Astrocyte (in vitro differentiated cells and primary cell): ENCODE data around the gene FIG4. TPM values are rescaled to one million over a fixed set of nuclear protein-coding genes. Genes with fewer than 3 reads are reported as not detected.

Experiments
- DNase-seq: peaks from one replicate; pipeline ENCODE4 v3.0.0-alpha.2; 2010; ENCODE audit warnings: low read depth
- FAIRE-seq: peaks from 2 replicates; lab custom pipeline; 2011; peaks lifted over from hg19 to GRCh38; lab: Jason Lieb, UNC
- H2AFZ ChIP-seq: 2 replicates; pipeline ENCODE4 v1.6.0; 2012; ENCODE audit warnings: low read depth, low read length, inconsistent platforms
- H3K27ac ChIP-seq: 2 replicates; pipeline ENCODE4 v1.5.1; 2011; ENCODE audit warnings: low read depth, low read length, inconsistent platforms
- H3K27me3 ChIP-seq: 2 replicates; pipeline ENCODE4 v1.6.0; 2011; ENCODE audit warnings: low read length, inconsistent platforms; ENCODE audit not compliant: insufficient read depth
- H3K36me3 ChIP-seq: 2 replicates; pipeline ENCODE4 v1.5.1; 2011; ENCODE audit warnings: low read length, inconsistent platforms; ENCODE audit not compliant: insufficient read depth
- H3K4me1 ChIP-seq: 2 replicates; pipeline ENCODE4 v1.5.1; 2011; ENCODE audit warnings: low read length, inconsistent platforms; ENCODE audit not compliant: insufficient read depth
- H3K4me2 ChIP-seq: 2 replicates; pipeline ENCODE4 v1.6.0; 2012; ENCODE audit warnings: low read length, inconsistent platforms
- H3K4me3 ChIP-seq: 2 replicates; pipeline ENCODE4 v1.5.1; 2011; ENCODE audit warnings: low read depth, mild to moderate bottlenecking, low read length, inconsistent platforms; ENCODE audit not compliant: insufficient read depth
- H3K79me2 ChIP-seq: 2 replicates; pipeline ENCODE4 v1.6.0; 2012; ENCODE audit warnings: mild to moderate bottlenecking, low read length, inconsistent platforms; ENCODE audit not compliant: insufficient read depth
- H3K9ac ChIP-seq: 2 replicates; pipeline ENCODE4 v1.6.0; 2012; ENCODE audit warnings: mild to moderate bottlenecking, low read length, inconsistent platforms
- H3K9me3 ChIP-seq: 2 replicates; pipeline ENCODE4 v1.5.1; 2012; ENCODE audit warnings: low read depth, mild to moderate bottlenecking, low read length, inconsistent platforms; ENCODE audit not compliant: insufficient read depth
- H4K20me1 ChIP-seq: 2 replicates; pipeline ENCODE4 v1.6.0; 2012; ENCODE audit warnings: low read length, inconsistent platforms; ENCODE audit not compliant: insufficient read depth
- H3K27ac Mint-ChIP-seq: one replicate; pipeline ENCODE4 v1.8.0; 2021; ENCODE audit warnings: mild to moderate bottlenecking, mixed read lengths; ENCODE audit not compliant: unreplicated experiment
- H3K27me3 Mint-ChIP-seq: one replicate; pipeline ENCODE4 v1.8.0; 2021; ENCODE audit warnings: low read depth, mixed read lengths; ENCODE audit not compliant: unreplicated experiment
- H3K36me3 Mint-ChIP-seq: one replicate; pipeline ENCODE4 v1.8.0; 2021; ENCODE audit warnings: low read depth, mixed read lengths; ENCODE audit not compliant: unreplicated experiment
- H3K4me1 Mint-ChIP-seq: one replicate; pipeline ENCODE4 v1.8.0; 2021; ENCODE audit warnings: low read depth, mixed read lengths; ENCODE audit not compliant: unreplicated experiment
- H3K4me3 Mint-ChIP-seq: one replicate; pipeline ENCODE4 v1.8.0; 2021; ENCODE audit warnings: mild to moderate bottlenecking, moderate library complexity, mixed read lengths; ENCODE audit not compliant: unreplicated experiment
- H3K9me3 Mint-ChIP-seq: one replicate; pipeline ENCODE4 v1.8.0; 2021; ENCODE audit warnings: mild to moderate bottlenecking, mixed read lengths; ENCODE audit not compliant: unreplicated experiment
- CTCF ChIP-seq: IDR thresholded peaks from 2 replicates; pipeline ENCODE4 v1.5.1; 2011; ENCODE audit warnings: low read depth, mild to moderate bottlenecking, inconsistent platforms, low read length, moderate library complexity; ENCODE audit not compliant: insufficient read depth
- EZH2 ChIP-seq: IDR thresholded peaks from 2 replicates; pipeline ENCODE4 v1.6.1; 2012; ENCODE audit warnings: mild to moderate bottlenecking, low read length, inconsistent platforms; ENCODE audit not compliant: insufficient read depth
- total RNA-seq: library from RNA; stranded (reverse); gene quantifications from 2 replicates; pipeline ENCODE4 v1.2.1, GENCODE V29; 2021

Gene FIG4
- total RNA-seq, 1 donor from 2014 or later, result 8.4 TPM

- no peak overlapping the region for H3K27ac ChIP-seq
- H3K79me2 ChIP-seq, result no peaks in the 10 kb centered on the region
- Mint-ChIP-seq H3K4me1 (peaks cover 2% of the 10 kb centered on the region), H3K27ac (no peak overlapping the region), H3K4me3 (no peak overlapping the region), H3K9me3 (no peaks in the 10 kb centered on the region), H3K27me3 (no peaks in the 10 kb centered on the region), H3K36me3 (peaks cover 8% of the 10 kb centered on the region)
- H3K9me3 ChIP-seq, result no peaks in the 10 kb centered on the region
- DNase-seq, result no peak
- H3K27me3 ChIP-seq, result no peaks in the 10 kb centered on the region
- no peaks in the 10 kb centered on the region for H3K4me1 ChIP-seq
- no peak overlapping the region for H3K4me2 ChIP-seq
- H3K4me3 ChIP-seq, result no peak overlapping the region
- no peak overlapping the region for H2AFZ ChIP-seq
- H4K20me1 ChIP-seq, result no peaks in the 10 kb centered on the region
- peak; percentile 23 for FAIRE-seq
- no peak overlapping the region for H3K9ac ChIP-seq
- H3K36me3 ChIP-seq, result no peaks in the 10 kb centered on the region
- no peak for TF ChIP-seq EZH2
- TF ChIP-seq CTCF, result peak; percentile 14
Measured at GRCh38 chr6:109783250-109783986, 92.3 kb downstream of the FIG4 start.

GRCh38 chr6:109787312-109787711 is 96.2 kb downstream of the FIG4 start:
- no peaks in the 10 kb centered on the region for H3K36me3 ChIP-seq
- Mint-ChIP-seq H3K27me3 (no peaks in the 10 kb centered on the region), H3K27ac (no peak overlapping the region), H3K4me3 (no peak overlapping the region), H3K36me3 (peaks cover 6% of the 10 kb centered on the region), H3K9me3 (no peaks in the 10 kb centered on the region), H3K4me1 (peaks cover 20% of the 10 kb centered on the region)
- no peak overlapping the region for H3K4me3 ChIP-seq
- TF ChIP-seq CTCF, result no peak
- no peak for TF ChIP-seq EZH2
- H4K20me1 ChIP-seq, result no peaks in the 10 kb centered on the region
- FAIRE-seq, result no peak
- H3K4me1 ChIP-seq, result peaks cover 19% of the 10 kb centered on the region
- DNase-seq, result no peak
- H3K9ac ChIP-seq, result no peak overlapping the region
- H3K79me2 ChIP-seq, result no peaks in the 10 kb centered on the region
- no peak overlapping the region for H3K4me2 ChIP-seq
- no peak overlapping the region for H3K27ac ChIP-seq
- no peak overlapping the region for H2AFZ ChIP-seq
- H3K9me3 ChIP-seq, result no peaks in the 10 kb centered on the region
- H3K27me3 ChIP-seq, result no peaks in the 10 kb centered on the region

GRCh38 chr6:109788687-109789086 is 97.6 kb downstream of the FIG4 start:
- no peak for FAIRE-seq

More at GRCh38 chr6:109788687-109789086, 97.6 kb downstream of the FIG4 start:
- H2AFZ ChIP-seq, result no peak overlapping the region
- no peaks in the 10 kb centered on the region for H3K79me2 ChIP-seq
- peaks cover 6% of the 10 kb centered on the region for H3K36me3 Mint-ChIP-seq
- no peak overlapping the region for H3K4me3 ChIP-seq
- no peaks in the 10 kb centered on the region for H4K20me1 ChIP-seq
- H3K4me2 ChIP-seq, result no peak overlapping the region
- no peaks in the 10 kb centered on the region for H3K9me3 Mint-ChIP-seq
- H3K27ac ChIP-seq, result no peak overlapping the region
- peaks cover 23% of the 10 kb centered on the region for H3K4me1 Mint-ChIP-seq
- H3K36me3 ChIP-seq, result no peaks in the 10 kb centered on the region
- H3K4me3 Mint-ChIP-seq, result no peak overlapping the region
- no peaks in the 10 kb centered on the region for H3K9me3 ChIP-seq
- H3K4me1 ChIP-seq, result peaks cover 24% of the 10 kb centered on the region
- TF ChIP-seq EZH2 (no peak), CTCF (no peak)
- H3K9ac ChIP-seq, result no peak overlapping the region
- no peaks in the 10 kb centered on the region for H3K27me3 Mint-ChIP-seq
- H3K27me3 ChIP-seq, result no peaks in the 10 kb centered on the region
- peak; percentile 84 for DNase-seq
- H3K27ac Mint-ChIP-seq, result no peak overlapping the region
